ENCODE data around the gene CTIF. TPM values are rescaled to one million over a fixed set of nuclear protein-coding genes. Genes with fewer than 3 reads are reported as not detected.

CTIF gene
- total RNA-seq, 4 donors from 2014 or later, result 72.2 to 137 (median 86.5) TPM

GRCh38 chr18:48815581-48816324, 276.9 kb downstream of the CTIF start:
- peaks cover 0 to 15% (median 3%) of the 10 kb centered on the region in 4 donors for H3K4me1 ChIP-seq
- no peaks in the 10 kb centered on the region for H3K9me3 ChIP-seq
- H3K4me3 ChIP-seq, result no peak overlapping the region
- no peak overlapping the region for H3K27ac ChIP-seq
- H3K36me3 ChIP-seq, result peaks cover 0 to 47% (median 0%) of the 10 kb centered on the region in 3 donors
- DNase-seq (ENCODE audit: low spot score in 2 of 2), result peak in 1 of 2 donors; percentile 4
- 92 to 95% methylated on average over 5 of the region's 5 CpGs for WGBS, 2 donors
- no peak for TF ChIP-seq EP300 (IDR thresholded peaks at IDR 0.05)
- TF ChIP-seq CTCF (IDR thresholded peaks at IDR 0.05), result no peak
- no peak for TF ChIP-seq POLR2A (IDR thresholded peaks at IDR 0.05)
- H3K27me3 ChIP-seq, result no peaks in the 10 kb centered on the region

GRCh38 chr18:48816554-48816953, 277.7 kb downstream of the CTIF start:
- H3K36me3 ChIP-seq, result peaks cover 0 to 55% (median 0%) of the 10 kb centered on the region in 3 donors
- H3K27ac ChIP-seq, result no peak overlapping the region

GRCh38 chr18:48817021-48817461, 278.2 kb downstream of the CTIF start:
- Histone ChIP-seq H3K4me1 (peaks cover 0 to 15% (median 3%) of the 10 kb centered on the region in 4 donors), H3K36me3 (peaks cover 0 to 59% (median 0%) of the 10 kb centered on the region in 3 donors), H3K9me3 (no peaks in the 10 kb centered on the region), H3K4me3 (no peak overlapping the region), H3K27ac (no peak overlapping the region), H3K27me3 (no peaks in the 10 kb centered on the region)
- TF ChIP-seq EP300 (IDR thresholded peaks at IDR 0.05) (no peak), CTCF (IDR thresholded peaks at IDR 0.05) (no peak), POLR2A (IDR thresholded peaks at IDR 0.05) (no peak)
- no peak for DNase-seq (ENCODE audit: low spot score in 2 of 2)
- 60 to 88% methylated on average over 1 to 11 of the region's 17 CpGs for WGBS, 2 donors

More at GRCh38 chr18:48816554-48816953, 277.7 kb downstream of the CTIF start:
- H3K4me1 ChIP-seq, result peaks cover 0 to 15% (median 3%) of the 10 kb centered on the region in 4 donors
- H3K4me3 ChIP-seq, result no peak overlapping the region
- no peaks in the 10 kb centered on the region for H3K9me3 ChIP-seq
- no peak for TF ChIP-seq POLR2A (IDR thresholded peaks at IDR 0.05)
- TF ChIP-seq CTCF (IDR thresholded peaks at IDR 0.05), result no peak
- no peak for TF ChIP-seq EP300 (IDR thresholded peaks at IDR 0.05)
- WGBS, 2 donors, result 78% methylated on average over 7 of the region's 7 CpGs
- H3K27me3 ChIP-seq, result no peaks in the 10 kb centered on the region
- no peak for DNase-seq (ENCODE audit: low spot score in 2 of 2)

GRCh38 chr18:48818329-48819254, 279.8 kb downstream of the CTIF start:
- H3K27ac ChIP-seq, result no peak overlapping the region
- peaks cover 0 to 74% (median 0%) of the 10 kb centered on the region in 3 donors for H3K36me3 ChIP-seq
- 80 to 82% methylated on average over 18 of the region's 18 CpGs for WGBS, 2 donors
- TF ChIP-seq EP300 (IDR thresholded peaks at IDR 0.05), result no peak
- H3K4me1 ChIP-seq, result peaks cover 0 to 11% (median 3%) of the 10 kb centered on the region in 4 donors
- no peak for DNase-seq (ENCODE audit: low spot score in 2 of 2)
- peaks cover 0 to 4% (median 0%) of the 10 kb centered on the region in 4 donors for H3K9me3 ChIP-seq
- no peaks in the 10 kb centered on the region for H3K27me3 ChIP-seq
- no peak overlapping the region for H3K4me3 ChIP-seq

GRCh38 chr18:48819276-48819675, 280.4 kb downstream of the CTIF start:
- DNase-seq (ENCODE audit: low spot score in 2 of 2), result no peak

More at GRCh38 chr18:48819276-48819675, 280.4 kb downstream of the CTIF start:
- Histone ChIP-seq H3K9me3 (peaks cover 0 to 9% (median 0%) of the 10 kb centered on the region in 4 donors), H3K36me3 (peaks cover 0 to 74% (median 0%) of the 10 kb centered on the region in 3 donors), H3K4me1 (peaks cover 0 to 7% (median under 1%) of the 10 kb centered on the region in 4 donors), H3K27me3 (no peaks in the 10 kb centered on the region), H3K27ac (no peak overlapping the region), H3K4me3 (no peak overlapping the region)
- WGBS, 2 donors, result 84 to 88% methylated on average over 15 of the region's 15 CpGs
- TF ChIP-seq EP300 (IDR thresholded peaks at IDR 0.05), result no peak
- no peak for TF ChIP-seq CTCF (IDR thresholded peaks at IDR 0.05)
- no peak for TF ChIP-seq POLR2A (IDR thresholded peaks at IDR 0.05)
